Measurements from ENCODE around the gene CNNM4.

- TF ChIP-seq CTCF (conservative IDR thresholded peaks at IDR 0.05) = no peak
- TF ChIP-seq ZFX (IDR thresholded peaks at IDR 0.05) = no peak
Measured at GRCh38 chr2:96751800-96752199, 8.9 kb upstream of the CNNM4 start.
